Measurements from ENCODE around the gene TP73.

DNA sequence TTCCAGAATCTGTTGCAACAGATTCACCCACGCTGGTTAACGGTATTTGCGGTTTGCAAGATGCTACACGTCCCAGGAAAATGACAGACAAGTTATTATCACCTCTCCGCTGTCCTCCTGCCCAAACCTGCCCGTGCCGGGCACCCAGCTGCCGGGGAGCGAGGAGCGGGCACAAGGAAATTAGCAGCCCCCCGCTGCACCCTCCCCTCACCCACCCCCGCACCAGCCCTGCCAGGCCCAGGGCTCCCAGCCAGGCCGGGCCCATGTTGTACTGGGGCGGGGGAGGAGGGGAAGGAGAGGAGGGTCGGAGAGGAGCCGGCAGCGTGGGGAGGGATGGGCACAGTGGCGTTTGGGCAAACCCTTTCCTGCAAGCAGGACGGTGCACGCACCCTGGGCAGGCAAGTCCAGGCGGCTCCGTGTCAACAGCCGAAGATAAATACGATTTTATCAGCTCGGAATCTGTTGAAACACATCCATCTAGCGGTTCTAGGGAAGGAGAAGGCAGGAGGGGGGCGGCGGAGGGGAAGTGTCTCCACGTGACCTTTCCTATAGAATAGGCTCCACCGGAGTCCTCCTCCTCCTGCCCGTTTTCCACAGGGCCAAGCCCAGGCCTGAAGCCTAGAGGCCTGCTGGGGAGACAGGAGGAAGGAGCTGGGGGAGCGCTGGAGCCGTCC, 64.9 kb downstream of the TP73 start:
- no peak for TF ChIP-seq POLR2A (IDR thresholded peaks at IDR 0.05; ENCODE audit: low read length)
- TF ChIP-seq GATA1 (IDR thresholded peaks at IDR 0.05; ENCODE audit: low read depth, low read length), result no peak
